Activated naive CD4-positive, alpha-beta T cell treated with Interleukin-2 at 50 U/mL for 16 hours (primary cell): ENCODE measurements around the gene CCDC178.
"Not testable (repeated sequence)": the region's sequence is repeated elsewhere in the genome, so short reads cannot be mapped to it uniquely, and the experiment has no call there.

Experiments used
- DNase-seq: peaks from one replicate; pipeline ENCODE4 v3.0.0-alpha.2; 2020

CCDC178 gene

DNA sequence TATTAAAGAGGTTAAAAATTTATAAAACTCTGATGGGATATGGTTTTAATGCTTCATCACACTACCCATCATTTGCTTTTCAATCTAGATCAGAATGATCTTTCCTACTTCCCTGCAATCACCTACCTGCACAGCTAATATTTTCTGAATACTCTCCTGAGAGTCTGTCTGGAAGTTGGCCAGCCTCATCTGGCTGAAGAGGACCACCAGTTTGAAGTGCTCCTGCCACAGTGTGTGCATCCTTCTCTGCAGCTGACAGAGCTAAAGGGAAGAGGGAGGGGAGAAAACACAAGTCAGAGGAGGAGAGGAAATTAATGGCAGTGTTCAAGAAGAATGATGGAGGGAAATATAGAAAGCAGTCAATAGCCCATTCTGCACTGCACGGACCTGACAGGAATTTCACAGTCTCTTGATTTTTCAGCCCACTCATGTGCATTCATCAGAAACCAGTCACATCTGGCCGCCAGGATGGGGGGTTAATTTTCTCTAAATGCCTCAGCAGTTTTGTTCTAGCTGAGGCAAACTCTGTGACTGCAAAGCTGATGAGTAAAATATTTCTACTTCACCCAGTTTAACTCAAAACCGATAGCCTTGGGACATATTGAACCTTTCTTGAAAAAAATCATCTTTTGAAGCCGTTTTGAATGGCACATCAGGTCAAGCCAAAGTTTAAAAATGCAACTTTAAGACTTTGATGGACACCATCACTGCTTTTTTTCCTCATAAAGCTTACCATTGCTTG, 465.9 kb downstream of the CCDC178 start:
- DNase-seq = no peak

DNA sequence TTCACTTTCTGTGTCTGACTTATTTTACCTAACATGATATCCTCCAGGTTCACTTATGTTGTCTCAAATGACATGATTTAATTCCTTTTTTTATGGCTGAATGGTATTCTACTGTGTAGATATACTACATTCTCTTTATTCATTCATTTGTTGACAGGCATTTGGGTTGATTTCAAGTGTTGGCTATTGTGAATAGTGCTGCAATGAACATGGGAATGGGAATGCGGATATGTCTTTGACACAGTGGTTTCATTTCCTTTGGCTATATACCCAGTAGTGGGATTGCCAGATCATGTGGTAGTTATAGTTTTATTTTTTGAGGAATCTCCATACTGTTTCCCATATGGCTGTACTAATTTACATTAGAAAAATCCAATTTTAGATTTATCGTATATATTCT, 472.3 kb downstream of the CCDC178 start:
- DNase-seq = no peak

DNA sequence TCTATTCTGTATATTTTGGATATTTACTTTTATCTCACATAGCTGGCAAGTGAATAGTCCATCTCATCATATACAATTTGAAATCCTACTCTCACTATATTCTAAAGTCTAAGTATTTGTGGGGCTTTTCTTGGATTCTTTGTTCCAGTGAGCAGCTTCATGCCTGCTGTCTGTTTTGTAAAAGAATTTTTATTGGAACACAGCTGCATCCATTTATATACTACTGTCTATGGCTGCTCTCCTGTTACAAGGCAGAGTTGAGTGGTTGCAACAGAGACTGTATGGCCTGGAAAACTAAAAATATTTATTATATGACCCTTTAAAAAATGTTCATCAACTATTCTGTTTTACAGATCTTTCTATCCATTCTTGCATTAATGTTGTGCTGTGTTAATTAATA, 474.4 kb downstream of the CCDC178 start:
- DNase-seq = no peak

DNA sequence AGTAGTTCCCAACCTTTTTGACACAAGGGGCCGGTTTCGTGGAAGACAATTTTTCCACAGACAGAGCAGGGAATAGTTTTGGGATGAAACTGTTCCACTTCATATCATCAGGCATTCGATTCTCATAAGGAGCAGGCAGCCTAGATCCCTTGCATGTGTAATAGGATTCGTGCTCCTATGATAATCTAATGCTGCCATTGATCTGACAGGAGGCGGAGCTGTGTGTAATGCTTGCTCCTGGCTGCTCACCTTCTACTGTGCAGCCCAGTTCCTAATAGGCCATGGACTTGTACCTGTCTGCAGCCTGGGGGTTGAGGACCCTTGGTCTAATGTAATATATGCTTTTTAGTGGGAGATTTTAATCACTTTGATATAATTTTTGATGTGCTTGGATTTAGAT, 479.0 kb downstream of the CCDC178 start:
- DNase-seq = no peak

DNA sequence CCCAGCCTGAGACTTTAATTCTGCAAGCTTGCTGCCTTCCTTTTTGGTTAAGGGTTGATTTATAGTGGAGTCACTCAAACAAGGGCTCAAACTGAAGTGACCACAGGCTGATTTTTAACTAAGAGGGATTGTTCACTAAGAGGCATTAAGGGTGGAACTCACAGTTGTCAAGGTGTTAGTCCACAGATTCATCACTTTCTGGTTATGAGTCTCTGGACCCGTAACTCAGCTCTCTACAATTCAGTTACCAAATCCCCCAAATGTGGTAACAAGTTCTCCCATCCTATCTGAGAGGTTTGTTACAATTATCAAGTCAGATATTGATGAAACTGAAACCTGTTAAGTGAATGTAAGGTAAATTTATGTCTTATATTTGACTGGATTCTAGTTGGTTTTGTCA, 481.8 kb downstream of the CCDC178 start:
- no peak for DNase-seq

DNA sequence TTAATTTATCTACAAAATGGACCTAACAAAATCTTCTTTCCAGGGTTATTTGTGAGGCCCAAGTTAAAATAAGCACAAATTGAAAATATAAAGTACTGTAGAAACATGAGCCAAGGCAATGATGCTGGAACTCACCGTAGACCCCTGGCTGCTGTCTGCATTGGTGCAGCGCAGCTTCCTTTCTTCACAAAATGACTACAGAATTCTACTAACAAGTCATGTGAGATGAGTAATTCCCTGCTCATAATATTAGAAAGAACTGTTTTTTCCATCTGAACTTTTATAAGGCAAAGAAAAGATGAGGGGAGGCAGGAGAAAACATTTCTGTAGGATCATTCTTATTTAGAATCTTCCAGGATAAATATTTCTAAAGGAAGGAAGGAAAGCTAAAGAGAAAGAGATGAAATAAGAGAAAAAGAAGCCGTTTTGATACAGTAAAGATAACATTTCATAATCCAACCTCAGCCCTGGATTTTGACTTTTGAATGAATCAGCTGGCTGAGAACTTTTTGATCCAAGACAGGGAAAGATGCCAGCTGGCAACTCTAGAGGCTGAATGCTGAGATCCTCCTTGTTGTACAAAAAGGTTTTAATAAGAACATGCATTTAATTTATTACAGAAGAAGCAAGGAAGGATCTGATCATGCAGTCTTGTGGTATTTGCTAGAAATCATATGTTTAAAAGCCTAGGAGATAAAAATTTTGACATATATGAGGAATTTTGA, 483.8 kb downstream of the CCDC178 start:
- DNase-seq = no peak

DNA sequence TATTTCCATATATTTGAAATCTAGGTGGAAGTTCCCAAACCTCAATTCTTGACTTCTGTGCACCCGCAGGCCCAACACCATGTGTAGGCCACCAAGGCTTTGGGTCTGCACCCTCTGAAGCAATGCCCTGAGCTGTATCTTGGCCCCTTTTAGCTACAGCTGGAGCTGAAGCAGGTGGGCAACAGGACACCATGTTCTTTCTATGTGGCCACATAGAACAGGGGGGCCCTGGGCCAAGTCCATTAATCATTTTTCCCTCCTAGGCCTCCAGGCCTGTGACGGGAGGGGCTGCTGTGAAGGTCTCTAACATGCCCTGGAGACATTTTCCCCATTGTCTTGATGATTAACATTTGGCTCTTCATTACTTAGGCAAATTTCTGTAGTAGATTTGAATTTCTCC, 488.2 kb downstream of the CCDC178 start:
- DNase-seq = not testable (repeated sequence)

DNA sequence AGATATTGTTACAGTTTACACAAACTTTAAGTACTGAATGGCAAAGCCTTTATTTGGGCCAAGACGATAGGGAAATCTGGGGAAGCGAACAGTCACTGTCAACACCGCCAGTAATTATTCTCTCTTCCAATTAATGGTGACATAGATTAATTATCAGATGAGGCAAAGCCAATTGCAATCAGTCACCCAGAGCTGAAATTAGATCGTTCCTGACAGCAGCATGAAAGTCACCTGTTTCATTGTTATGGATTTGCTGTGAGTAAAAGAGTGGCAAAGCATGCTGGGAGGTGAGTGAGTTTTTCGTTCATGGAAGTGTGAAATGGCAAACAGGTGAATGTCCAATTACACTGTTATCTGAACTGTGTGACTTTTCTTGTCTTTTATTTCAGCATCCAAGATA, 502.9 kb downstream of the CCDC178 start:
- DNase-seq = no peak

DNA sequence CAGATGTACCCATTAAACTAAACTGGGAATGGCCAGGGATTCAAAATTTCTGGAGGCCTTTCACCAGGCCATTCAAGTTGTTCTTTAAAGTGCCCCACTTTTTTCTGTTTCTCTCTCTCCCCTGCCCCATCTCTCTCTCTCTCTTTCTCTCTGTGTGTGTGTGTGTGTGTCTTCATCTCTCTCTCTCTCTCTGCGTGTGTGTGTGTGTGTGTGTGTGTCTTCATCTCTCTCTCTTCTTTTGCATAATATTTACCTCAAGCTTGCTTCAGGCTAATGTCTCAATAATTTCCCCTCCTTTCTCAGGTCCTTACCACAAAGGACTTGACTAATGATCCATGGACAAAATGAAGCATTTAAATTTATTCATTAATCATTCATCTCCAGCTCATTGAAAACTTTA, 503.5 kb downstream of the CCDC178 start:
- DNase-seq = no peak

DNA sequence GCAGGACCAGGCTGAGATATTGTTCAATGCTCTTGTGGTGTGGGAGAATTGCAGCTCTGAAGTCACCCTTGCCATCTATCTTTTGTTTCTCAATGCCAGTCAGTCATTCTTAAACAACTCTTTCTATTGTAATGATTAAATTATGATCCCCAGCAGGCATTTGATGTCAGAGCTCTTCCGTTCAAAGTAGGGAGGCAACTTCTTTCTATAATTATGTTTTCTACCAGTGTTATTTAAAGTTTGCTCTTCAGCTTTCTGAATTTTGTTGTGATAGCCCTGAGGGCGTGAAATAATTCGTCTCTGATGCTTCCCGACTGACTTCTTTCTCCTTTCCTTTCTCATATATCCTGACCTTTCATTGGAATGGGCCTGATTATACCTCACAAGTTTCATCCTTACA, 506.3 kb downstream of the CCDC178 start:
- DNase-seq = no peak

DNA sequence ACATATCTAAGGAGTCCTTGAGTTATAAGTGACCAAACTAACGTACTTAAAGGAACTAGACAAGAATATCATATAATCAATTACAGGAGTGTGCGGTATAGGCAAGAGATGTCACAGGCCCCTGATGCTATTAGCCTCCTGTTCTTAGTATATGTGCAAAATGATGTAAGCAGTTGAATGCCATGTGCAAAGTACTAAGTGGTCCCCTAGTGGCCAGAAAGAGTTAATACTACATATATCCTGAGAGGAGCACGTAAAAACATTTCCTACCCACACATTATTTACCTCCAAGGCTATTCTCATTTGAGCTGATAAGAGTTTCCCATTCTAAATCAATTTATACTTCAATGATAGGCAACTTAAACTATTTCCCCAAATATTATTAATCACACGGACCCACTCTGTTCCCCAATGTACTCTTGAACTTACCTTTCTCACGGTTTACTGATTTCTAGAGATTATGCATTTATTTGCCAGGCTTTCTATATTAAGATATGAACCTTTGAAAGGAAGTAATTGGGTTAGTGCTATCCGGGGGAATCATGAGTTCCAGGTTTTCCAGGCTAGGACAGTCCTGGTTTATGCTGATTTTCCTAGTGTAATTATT, 509.7 kb downstream of the CCDC178 start:
- no peak for DNase-seq

DNA sequence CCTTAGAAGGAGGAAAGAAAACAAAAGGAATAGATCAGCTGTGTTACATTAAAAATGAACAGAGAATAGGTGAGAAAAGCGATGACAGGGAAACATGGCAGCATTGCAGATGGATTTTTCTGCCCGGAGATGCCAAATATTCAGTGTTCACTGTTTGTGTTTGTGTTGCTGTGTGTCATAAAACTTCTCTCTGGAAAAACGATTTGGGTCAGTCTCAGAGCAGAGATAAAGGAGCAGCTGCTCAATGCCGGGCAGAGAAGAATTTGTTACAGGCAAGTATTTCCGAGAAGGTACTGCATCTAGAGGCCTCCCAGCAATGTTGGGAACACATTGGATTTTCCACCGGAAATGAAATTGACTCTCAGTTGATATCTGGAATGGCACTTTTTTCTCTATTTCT, 511.3 kb downstream of the CCDC178 start:
- no peak for DNase-seq

DNA sequence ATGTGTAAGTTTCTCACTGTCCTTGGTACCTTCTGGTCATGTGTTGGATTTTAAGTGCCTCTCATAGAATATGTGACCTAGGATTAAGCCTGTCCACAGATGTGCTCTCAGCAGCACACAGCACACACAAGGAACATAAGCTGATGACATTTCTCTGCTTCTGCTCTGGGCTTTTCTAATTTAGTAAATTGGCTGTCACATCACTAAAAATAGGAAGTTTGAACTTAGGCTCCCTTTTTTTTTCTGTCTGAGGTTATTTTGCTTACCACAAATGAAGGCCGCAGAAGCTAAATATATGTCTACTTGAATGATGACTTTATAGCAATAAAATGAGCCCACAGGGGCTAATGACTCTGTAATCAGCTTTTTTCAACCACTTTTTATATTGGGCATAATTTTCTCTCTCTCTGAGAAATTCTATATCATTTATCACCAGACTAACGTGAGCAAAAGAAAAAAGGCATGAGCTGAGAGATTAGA, 517.5 kb downstream of the CCDC178 start:
- DNase-seq = no peak

DNA sequence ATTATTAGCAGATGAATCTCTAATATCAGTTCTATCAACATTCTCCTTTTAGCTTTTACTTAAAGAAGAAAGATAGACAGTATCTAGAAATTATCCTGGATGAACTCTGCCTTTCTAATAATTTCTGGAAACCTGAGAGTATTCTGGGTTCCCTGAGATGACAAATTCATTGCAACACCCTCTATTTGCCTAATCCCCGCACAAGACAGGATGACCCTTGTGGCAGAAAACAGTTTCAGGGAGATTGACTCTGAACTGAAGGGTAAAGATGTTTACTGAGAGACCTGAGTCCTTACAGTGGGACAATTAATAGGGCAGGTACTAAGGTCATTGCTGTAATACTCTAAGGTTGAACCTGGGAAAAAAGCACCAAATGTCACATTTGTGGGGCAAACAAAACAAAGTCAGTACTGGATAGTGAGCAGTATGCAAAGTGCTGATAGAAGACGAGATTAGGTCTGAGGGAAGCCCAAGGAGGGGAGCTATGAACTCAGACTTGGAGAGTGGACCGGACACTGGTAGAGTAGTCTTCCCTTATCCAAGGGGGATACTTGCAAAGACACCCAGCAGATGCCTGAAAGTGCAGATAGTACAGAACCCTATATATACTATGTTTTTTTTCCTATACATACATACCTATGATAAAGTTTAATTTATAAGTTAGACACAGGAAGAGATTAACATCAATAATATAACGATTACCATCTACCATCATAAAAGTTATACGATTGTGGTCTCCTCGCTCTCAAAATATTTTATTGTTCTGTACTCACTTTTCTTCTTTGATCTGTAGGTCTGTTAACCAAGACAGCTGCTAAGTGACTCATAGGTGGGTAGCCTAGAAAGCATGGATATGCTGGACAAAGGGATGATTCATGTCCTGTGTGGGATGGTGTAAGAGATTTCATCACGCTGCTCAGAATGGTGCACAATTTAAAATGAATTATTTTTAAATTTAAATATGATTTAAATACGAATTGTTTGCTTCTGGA, 519.4 kb downstream of the CCDC178 start:
- no peak for DNase-seq

DNA sequence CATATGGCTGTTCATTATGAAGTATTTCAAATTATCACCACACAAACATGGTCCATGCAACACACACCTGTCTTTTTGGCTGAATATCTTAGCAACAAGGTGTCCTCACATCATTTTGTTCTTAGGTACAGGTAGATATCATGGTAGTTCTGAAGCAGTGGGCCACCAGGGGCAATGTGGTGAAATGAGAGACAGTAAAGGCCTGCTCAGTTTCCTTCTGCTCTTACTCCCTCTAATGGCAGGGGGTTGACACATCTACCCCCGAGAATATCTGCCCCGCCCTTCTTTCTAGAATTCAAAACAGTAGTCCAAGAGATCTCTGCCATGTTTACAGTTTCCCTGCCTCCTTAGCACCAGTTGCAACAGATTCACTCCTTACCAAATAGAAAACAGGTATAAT, 520.7 kb downstream of the CCDC178 start:
- DNase-seq = no peak

DNA sequence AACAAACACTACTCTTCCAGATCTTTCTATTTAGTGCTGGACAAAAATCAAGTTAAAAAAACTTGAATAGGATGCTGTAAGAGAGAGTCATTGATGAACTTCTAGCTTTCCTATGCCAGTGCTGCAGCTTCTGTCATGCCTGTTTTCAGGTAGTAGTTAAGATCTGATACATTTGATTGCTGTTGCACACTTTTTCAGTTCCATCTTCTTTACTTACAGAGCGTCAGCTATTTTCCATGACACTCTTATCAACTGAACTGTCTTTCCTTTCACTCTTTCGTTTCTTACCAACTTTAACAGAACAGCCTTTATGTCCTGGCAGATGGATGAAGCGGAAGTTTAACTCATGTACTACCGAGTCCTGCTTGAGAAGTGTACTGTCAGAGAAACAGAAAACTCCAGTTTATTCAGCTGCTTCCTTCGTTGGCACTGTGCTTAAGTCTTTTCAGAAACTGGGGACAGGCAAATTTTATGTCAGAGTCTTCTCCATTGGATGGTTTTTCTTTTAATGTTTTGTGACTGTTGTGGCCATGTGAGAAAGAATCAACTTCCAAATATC, 521.8 kb downstream of the CCDC178 start:
- no peak for DNase-seq

DNA sequence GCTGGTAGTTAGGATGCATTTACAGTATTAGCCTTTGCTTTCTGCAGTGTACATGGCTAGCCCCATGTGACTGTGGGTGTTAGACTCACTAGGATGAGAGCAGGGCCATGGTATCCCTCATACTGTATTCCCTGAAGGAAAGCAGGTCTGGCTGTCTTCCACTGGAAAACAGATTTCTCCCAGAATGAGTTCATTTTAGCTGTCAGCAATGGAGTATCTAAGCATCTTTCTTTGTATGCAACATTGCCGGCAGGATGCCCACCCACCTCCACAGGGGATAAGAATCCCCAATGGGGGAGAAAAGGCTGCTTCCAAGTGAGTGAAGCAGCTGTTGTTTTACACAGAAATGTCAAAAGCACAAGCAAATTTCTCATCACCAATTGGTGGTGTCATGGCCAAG, 525.0 kb downstream of the CCDC178 start:
- DNase-seq = no peak

DNA sequence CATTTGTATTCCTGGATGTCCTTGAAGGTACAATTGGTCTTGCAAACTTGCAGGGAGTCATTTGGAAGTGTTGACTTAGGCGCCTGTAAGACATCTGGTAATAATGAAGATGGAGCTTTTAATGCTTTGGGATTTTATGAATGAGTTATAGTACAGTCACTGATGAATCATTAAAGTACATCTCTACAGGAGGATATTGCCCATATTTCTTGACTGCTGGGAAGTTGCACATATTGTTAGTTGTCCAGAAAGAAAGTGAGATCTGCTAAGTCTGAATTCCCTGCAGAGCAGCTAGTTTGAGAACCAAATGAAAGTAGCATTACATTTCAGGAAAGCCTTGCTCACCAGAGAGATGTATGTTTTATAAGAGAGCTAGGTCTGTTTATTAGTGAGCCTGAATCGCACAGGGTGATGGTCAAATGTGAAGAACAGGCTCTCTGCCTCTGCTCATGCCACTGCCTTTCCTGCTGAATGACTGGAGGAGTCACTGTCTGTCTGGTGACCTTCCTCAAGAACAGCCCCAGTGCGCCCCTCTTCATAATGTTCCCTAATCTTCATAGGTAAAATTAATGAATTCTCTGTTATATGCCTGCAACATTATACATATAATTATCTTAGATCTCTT, 528.7 kb downstream of the CCDC178 start:
- DNase-seq = no peak

DNA sequence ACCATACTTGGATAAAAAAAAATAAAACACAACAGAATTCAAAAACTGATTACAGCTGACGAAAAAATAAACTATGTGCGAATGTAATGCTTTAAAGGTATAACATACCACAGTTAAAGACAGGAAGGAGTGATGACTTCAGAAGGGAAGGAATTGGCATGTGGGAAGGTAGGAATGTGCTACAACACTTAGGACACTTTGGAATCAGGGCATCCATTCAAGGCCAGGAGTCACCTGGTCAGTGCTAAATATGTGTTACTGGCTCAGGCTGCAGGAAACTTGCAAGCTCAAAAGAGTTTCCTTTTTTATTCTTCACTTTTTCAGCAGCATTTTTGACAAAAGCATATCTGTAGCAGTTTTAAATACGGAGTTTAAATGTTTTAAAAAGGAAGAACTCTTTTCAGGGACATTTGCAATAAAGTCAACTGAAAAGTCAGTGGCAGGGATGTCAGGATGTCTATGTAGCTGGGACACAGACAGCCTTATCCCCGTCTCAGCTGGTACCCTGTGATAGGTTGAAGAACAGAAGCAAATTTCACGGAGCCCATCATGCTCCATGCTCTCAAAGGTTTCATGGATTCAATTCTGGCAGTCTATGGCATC, 529.7 kb downstream of the CCDC178 start:
- no peak for DNase-seq

DNA sequence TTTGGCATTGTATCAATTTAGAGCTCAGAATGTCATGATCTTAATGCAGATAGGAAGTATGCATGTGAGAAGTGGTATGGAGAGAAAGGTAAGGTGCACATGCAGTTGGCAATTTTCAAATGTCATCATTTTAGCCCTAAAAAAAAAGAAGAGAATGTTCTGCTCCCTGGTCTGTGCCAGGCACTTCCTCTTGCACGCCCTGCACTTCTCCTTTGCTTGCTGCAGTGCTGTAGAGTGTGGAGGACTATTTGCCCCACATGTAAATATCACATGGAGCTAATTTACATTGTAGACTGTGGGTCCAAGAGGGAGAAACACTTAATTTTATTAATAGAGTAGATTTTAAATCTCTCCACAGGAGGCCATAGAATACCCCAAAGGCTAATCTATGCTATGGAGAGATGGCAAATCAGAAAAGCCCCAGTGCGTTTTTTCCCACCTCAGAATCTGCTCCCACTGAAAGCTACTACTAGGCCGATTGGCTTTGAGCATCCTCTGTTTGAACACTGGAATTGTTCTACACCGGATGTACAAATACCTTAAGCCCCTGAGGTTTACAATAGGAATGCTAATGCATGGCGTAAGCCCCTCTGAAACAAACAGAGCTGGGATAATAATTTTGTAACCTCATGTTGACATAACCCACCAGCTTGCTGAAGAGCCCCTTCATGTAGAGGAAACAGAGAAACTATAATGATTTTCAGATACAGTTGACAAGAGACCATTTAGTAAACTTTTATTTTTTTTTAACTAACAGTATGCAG, 530.5 kb downstream of the CCDC178 start:
- DNase-seq = no peak

DNA sequence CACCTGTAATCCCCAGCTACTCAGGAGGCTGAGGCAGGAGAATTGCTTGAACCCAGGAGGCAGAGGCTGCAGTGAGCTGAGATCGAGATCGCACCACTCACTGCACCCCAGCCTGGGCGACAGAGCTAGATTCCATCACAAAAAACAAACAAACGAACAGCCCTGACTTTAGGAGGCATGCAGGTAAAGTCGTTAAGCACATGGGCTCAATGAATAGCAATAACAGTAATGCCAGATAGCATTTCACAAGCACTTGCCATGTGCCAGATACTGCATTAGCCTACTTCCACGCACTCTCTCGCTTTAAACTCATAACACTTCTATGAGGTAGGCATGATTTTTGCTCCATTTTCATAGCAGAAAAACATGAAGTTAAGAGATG, 532.1 kb downstream of the CCDC178 start:
- DNase-seq = no peak
